Measurements from ENCODE around the gene DMTF1. TPM values are rescaled to one million over a fixed set of nuclear protein-coding genes. Genes with fewer than 3 reads are reported as not detected.

The DMTF1 gene
- total and polyA plus RNA-seq, 10 of the 15 experiments (the other 5 are each of a cell fraction or from before 2014, with no cell fraction given): 24.3 to 191 (median 72.0) TPM

DNA sequence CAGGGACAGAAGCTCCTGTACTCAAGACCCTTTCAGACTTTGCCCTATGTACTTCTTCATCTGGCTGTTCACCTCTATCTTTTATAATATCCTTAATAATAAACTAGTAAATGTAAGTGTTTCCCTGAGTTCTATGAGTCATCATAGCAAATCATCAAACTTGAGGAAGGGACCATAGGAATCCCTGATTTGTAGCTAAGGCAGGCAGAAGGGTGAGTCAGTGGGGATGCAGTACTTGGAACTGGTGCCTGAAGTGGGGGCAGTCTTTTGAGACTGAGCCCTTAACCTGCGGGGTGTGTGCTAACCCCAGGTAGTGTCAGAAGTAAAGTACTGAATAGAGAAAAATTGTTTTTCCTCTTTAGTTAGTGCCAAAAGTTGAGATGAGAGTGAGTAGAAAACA, 73.4 kb downstream of the DMTF1 start:
- 94% methylated on average over 1 of the region's 1 CpG for WGBS (ENCODE audit: insufficient coverage, insufficient replicate concordance, low lambda C conversion rate, missing lambda C conversion rate)
- TF ChIP-seq ZZZ3 (IDR thresholded peaks at IDR 0.05; ENCODE audit: control insufficient read depth, insufficient read length, low read depth) (no peak), USF2 (IDR thresholded peaks at IDR 0.05; ENCODE audit: borderline replicate concordance, low read depth, low read length) (no peak), NFYB (IDR thresholded peaks at IDR 0.05; ENCODE audit: insufficient read depth, low read depth, low read length) (no peak), GATAD2B (conservative IDR thresholded peaks at IDR 0.05; ENCODE audit: low read depth) (no peak), KDM1A (IDR thresholded peaks at IDR 0.05; ENCODE audit: borderline replicate concordance) (no peak), TAF1 (IDR thresholded peaks at IDR 0.05; ENCODE audit: borderline replicate concordance, low read depth, low read length) (no peak), CEBPZ (IDR thresholded peaks at IDR 0.05; ENCODE audit: low read depth, low read length) (no peak), TCF7 (IDR thresholded peaks at IDR 0.05; ENCODE audit: borderline replicate concordance) (no peak), YBX1 (IDR thresholded peaks at IDR 0.05) (no peak), SMAD5 (IDR thresholded peaks at IDR 0.05; ENCODE audit: low read depth) (no peak), ZNF622 (IDR thresholded peaks at IDR 0.05) (no peak), PAX8 (IDR thresholded peaks at IDR 0.05) (no peak), SMAD1 (IDR thresholded peaks at IDR 0.05; ENCODE audit: low read depth, partially characterized antibody) (no peak), ZBTB11 (CRISPR knock-in tag; IDR thresholded peaks at IDR 0.05) (no peak)
- TF ChIP-seq, protein P1, sequence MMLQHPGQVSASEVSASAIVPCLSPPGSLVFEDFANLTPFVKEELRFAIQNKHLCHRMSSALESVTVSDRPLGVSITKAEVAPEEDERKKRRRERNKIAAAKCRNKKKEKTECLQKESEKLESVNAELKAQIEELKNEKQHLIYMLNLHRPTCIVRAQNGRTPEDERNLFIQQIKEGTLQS (IDR thresholded peaks at IDR 0.05; ENCODE audit: borderline replicate concordance, extremely low read depth, low read depth, low read length): no peak
- TF ChIP-seq, protein P2, sequence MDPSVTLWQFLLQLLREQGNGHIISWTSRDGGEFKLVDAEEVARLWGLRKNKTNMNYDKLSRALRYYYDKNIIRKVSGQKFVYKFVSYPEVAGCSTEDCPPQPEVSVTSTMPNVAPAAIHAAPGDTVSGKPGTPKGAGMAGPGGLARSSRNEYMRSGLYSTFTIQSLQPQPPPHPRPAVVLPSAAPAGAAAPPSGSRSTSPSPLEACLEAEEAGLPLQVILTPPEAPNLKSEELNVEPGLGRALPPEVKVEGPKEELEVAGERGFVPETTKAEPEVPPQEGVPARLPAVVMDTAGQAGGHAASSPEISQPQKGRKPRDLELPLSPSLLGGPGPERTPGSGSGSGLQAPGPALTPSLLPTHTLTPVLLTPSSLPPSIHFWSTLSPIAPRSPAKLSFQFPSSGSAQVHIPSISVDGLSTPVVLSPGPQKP (IDR thresholded peaks at IDR 0.05; ENCODE audit: low read depth, low read length): no peak

More for the DNA sequence above, 73.4 kb downstream of the DMTF1 start:
- DNase-seq (ENCODE audit: low read depth, low spot score) (no peak), FAIRE-seq (no peak), ATAC-seq (no peak)
- intact Hi-C loops (cut with micrococcal nuclease; ENCODE audit: unreplicated experiment) (no loop called here), in situ Hi-C loops (cut with MboI) (no loop called here)
- no peak overlapping the region for H3K27ac ChIP-seq (ENCODE audit: control insufficient read depth, insufficient read depth)
- ChIA-PET SMC1A (ENCODE audit: uncharacterized antibody, unreplicated experiment) (interaction anchor here (1.0 kb wide), 1 partner anchor 208 kb away, joined by 3 read pairs; no protein-coding TSS in a partner anchor), RAD21 (ENCODE audit: unreplicated experiment) (no interaction called here), POLR2A (no interaction called here), CTCF (interaction anchor here (1.5 to 2.3 kb wide), 3 partner anchors 11 to 77 kb away, joined by 3 to 10 read pairs (median 3); no protein-coding TSS in a partner anchor)
- no peaks in the 10 kb centered on the region for H3K36me3 ChIP-seq (ENCODE audit: control insufficient read depth in 2 of 2, insufficient read depth in 2 of 2, low read length in 1 of 2)
- no peak overlapping the region for H3K4me2 ChIP-seq (ENCODE audit: control insufficient read depth, insufficient read depth)
- H3K79me2 ChIP-seq (ENCODE audit: control insufficient read depth, insufficient read depth, low read length): peaks cover 3% of the 10 kb centered on the region
- no TSS peak for BruUV-seq (replicated peaks)
- H2AFZ ChIP-seq (ENCODE audit: control insufficient read depth, low read depth, low read length): no peak overlapping the region
- no peak overlapping the region for H3K4me3 ChIP-seq
- H4K20me1 ChIP-seq (ENCODE audit: control insufficient read depth, insufficient read depth): no peaks in the 10 kb centered on the region
- peaks cover 3% of the 10 kb centered on the region for H3K4me1 ChIP-seq (ENCODE audit: control insufficient read depth, insufficient read depth, low read length)
- H3K9ac ChIP-seq (ENCODE audit: control insufficient read depth, insufficient read depth, low read length): no peak overlapping the region
- H3K27me3 ChIP-seq (replicated peaks in 1 of 2; ENCODE audit: control insufficient read depth in 2 of 2, insufficient read depth in 2 of 2, low read length in 1 of 2): no peaks in the 10 kb centered on the region
- no peaks in the 10 kb centered on the region; the same call in 1 of the 3 replicates for H3K9me3 ChIP-seq (replicated peaks; ENCODE audit: control insufficient read depth, insufficient read depth, low read length)

Data from GM12878 (cell line).